ENCODE data around the gene ABCC2.

- TF ChIP-seq CTCF (conservative IDR thresholded peaks at IDR 0.05; ENCODE audit: low read depth in 2 of 2) (no peak), REST (IDR thresholded peaks at IDR 0.05; ENCODE audit: unreplicated experiment) (no peak), CREB1 (CRISPR knock-in tag; IDR thresholded peaks at IDR 0.05; ENCODE audit: low read depth) (no peak), EZH2phosphoT487 (IDR thresholded peaks at IDR 0.05; ENCODE audit: unreplicated experiment) (no peak), POLR2AphosphoS5 (IDR thresholded peaks at IDR 0.05; ENCODE audit: low read depth) (no peak), EZH2 (IDR thresholded peaks at IDR 0.05; ENCODE audit: low read depth, unreplicated experiment) (no peak), NANOG (IDR thresholded peaks at IDR 0.05; ENCODE audit: borderline replicate concordance) (no peak), STAT1 (IDR thresholded peaks at IDR 0.05; ENCODE audit: unreplicated experiment) (no peak), JUNB (IDR thresholded peaks at IDR 0.05; ENCODE audit: unreplicated experiment) (no peak), ZNF114 (CRISPR knock-in tag; IDR thresholded peaks at IDR 0.05) (no peak), ETS1 (IDR thresholded peaks at IDR 0.05) (no peak)
Observed at GRCh38 chr10:99836711-99837110, 54.3 kb downstream of the ABCC2 start.

Measured in GM23338 (cell line).